ENCODE data around the gene DENND4A.
A peak's percentile ranks its signal among the peaks of the same experiment; 100 is the strongest.

DNA sequence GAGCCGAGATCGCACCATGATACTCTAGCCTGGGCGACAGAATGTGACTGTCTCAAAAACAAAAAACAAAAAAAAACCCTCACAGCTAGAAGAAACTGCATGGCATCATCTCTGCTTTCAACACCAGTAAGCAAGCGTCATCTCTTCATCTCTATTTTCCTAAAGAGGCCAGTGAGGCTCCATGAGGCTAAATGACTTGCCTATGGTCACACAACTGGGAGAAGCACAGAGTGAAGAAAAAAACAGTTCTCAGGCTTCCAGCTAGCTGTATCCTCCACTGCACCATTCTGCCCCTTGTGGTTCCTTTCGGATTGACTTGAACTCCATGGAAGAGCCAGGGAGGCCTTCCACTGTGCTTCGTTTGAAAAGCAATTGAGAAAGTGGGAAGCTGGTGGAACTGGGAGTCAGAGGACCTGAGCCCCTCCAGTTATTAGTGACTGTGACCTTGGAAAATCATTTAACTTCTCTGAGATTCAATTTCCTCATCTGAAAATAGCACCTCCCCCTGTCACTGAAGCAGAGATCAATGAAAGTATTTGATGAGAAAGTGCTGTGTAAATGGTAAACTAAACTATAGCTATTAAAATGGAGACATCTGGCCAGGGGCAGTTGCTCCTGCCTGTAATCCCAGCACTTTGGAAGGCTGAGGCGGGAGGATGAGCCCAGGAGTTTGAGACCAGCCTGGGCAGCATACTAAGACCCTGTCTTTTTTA, 32.1 kb upstream of the DENND4A start:
- TF ChIP-seq, protein P1, sequence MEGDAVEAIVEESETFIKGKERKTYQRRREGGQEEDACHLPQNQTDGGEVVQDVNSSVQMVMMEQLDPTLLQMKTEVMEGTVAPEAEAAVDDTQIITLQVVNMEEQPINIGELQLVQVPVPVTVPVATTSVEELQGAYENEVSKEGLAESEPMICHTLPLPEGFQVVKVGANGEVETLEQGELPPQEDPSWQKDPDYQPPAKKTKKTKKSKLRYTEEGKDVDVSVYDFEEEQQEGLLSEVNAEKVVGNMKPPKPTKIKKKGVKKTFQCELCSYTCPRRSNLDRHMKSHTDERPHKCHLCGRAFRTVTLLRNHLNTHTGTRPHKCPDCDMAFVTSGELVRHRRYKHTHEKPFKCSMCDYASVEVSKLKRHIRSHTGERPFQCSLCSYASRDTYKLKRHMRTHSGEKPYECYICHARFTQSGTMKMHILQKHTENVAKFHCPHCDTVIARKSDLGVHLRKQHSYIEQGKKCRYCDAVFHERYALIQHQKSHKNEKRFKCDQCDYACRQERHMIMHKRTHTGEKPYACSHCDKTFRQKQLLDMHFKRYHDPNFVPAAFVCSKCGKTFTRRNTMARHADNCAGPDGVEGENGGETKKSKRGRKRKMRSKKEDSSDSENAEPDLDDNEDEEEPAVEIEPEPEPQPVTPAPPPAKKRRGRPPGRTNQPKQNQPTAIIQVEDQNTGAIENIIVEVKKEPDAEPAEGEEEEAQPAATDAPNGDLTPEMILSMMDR (IDR thresholded peaks at IDR 0.05): peak; percentile 21 to 49 (median 45)
- no peak for TF ChIP-seq POLR2A (IDR thresholded peaks at IDR 0.05)
